Effector CD8-positive, alpha-beta T cell (primary cell): ENCODE data around the gene LEFTY1.
A peak's percentile ranks its signal among the peaks of the same experiment; 100 is the strongest.
"Not testable (repeated sequence)": the region's sequence is repeated elsewhere in the genome, so short reads cannot be mapped to it uniquely, and the experiment has no call there.

ENCODE experiments used
- DNase-seq: peaks from one replicate; lab custom pipeline; 2025; lab: John Stamatoyannopoulos, UW
- total RNA-seq, 4 experiments: gene quantifications; one replicate each; lab custom pipeline; 2026; lab: John Stamatoyannopoulos, UW

LEFTY1 gene, protein sequence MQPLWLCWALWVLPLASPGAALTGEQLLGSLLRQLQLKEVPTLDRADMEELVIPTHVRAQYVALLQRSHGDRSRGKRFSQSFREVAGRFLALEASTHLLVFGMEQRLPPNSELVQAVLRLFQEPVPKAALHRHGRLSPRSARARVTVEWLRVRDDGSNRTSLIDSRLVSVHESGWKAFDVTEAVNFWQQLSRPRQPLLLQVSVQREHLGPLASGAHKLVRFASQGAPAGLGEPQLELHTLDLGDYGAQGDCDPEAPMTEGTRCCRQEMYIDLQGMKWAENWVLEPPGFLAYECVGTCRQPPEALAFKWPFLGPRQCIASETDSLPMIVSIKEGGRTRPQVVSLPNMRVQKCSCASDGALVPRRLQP
- total RNA-seq: 0 to 0.18 (median 0) reads per million in 4 experiments

DNA sequence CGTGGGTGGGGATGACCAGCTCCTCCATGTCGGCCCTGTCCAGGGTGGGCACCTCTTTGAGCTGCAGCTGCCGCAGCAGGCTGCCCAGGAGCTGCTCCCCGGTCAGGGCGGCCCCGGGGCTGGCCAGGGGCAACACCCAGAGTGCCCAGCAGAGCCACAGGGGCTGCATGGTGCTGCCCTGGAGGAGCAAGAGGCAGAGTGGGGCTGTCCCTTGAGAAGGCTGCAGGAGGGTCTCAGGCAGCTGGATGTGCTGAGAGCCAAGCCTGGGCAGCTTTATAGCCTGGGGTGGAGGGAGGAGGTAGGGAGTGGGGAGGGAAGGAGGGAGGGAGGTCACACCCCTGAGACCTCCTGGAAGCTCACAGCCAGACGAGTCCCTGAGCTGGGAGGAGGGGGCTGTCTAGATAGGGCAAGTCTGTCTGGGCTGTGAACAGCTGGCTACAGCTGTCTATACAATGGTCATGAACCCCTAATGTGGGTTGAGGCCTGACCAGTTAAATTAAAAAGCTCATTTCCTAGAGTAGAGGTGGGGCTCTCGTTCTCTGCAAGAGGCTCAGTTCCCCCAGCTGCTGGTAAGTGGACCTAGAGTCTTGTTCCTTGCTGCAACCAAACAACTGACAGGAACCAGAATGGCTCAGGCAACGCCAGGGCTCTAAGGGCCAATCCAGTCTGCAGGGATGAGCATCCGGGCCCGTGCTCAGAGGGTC is at the start of gene LEFTY1:
LEFTY1 (minus strand) TSS at position 249 of the 704 bp plus-strand sequence; CDS start at position 169, 80 bp downstream.
- no peak for DNase-seq

DNA sequence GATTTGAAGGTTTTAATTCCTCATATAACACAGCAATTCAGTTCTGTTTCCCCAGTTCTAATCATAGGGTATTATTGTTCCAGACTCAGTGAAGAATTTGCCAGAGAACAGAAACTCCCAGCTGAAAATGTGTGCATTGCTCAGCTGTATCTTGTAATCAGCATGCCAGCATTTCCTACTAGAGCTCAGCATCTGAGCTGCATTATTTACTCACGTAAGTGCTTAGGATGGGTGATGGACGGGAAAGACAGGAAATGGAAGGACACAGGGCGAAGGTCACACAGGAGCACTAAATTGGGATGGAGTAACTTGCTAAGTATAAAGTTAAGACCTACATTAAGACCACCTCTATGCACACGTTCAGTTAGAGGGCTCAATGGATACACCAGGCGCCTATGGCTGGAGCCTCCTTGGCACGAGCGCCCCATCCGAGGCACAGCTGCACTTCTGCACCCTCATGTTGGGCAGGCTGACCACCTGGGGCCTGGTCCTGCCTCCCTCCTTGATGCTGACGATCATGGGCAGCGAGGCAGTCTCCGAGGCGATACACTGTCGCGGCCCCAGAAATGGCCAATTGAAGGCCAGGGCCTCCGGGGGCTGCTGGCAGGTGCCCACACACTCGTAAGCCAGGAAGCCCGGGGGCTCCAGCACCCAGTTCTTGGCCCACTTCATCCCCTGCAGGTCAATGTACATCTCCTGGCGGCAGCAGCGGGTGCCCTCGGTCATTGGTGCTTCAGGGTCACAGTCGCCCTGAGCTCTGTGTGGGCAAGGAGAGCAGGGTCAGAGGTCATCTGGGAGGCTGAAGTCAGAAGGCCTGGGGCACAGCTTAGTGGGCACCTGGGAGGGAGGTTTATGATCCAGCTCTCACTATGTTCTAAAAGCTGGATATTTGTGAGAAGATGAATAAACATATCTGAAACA is 48.4 kb upstream of the LEFTY1 start:
- no peak for DNase-seq

DNA sequence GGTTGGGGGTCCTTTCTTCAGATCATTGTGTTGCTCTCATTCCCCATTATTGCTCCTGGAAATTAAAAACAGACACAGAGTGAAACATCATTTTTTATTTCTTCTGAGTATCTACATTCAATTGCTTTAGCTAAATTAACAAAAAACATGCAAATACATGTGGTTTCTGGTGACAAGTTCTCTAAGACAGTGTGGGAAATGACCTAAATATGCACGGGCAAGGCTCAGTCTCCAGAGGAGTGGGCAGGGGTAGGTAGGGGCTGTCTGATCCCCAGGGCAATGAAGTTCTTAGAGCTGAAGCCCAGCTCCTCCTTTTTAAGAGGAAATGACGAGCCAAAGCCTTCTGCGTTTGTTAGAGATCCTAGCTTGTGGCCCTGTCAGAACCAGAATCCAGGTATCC is 47.6 kb upstream of the LEFTY1 start:
- no peak for DNase-seq

- DNase-seq: not testable (repeated sequence)
Observed at GRCh38 chr1:225936086-225936485, 47.1 kb upstream of the LEFTY1 start.

GRCh38 chr1:225934711-225935110 is 45.8 kb upstream of the LEFTY1 start:
- no peak for DNase-seq

- DNase-seq: no peak
Observed at GRCh38 chr1:225933072-225933471, 44.1 kb upstream of the LEFTY1 start.

- DNase-seq: no peak
Observed at GRCh38 chr1:225931270-225932136, 42.6 kb upstream of the LEFTY1 start.

- DNase-seq: no peak
Observed at GRCh38 chr1:225930566-225930965, 41.6 kb upstream of the LEFTY1 start.

DNA sequence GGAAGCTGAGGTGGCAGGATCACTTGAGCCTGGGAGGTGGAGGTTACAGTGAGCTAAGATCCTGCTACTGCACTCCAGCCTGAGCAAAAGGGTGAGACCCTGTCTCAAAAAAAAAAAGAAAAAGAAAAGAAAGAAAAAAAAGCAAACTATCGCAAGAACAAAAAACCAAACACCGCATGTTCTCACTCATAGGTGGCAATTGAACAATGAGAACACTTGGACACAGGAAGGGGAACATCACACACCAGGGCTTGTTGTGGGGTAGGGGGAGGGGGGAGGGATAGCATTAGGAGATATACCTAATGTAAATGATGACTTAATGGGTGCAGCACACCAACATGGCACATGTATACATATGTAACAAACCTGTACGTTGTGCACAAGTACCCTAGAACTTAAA is 40.5 kb upstream of the LEFTY1 start:
- not testable (repeated sequence) for DNase-seq

DNA sequence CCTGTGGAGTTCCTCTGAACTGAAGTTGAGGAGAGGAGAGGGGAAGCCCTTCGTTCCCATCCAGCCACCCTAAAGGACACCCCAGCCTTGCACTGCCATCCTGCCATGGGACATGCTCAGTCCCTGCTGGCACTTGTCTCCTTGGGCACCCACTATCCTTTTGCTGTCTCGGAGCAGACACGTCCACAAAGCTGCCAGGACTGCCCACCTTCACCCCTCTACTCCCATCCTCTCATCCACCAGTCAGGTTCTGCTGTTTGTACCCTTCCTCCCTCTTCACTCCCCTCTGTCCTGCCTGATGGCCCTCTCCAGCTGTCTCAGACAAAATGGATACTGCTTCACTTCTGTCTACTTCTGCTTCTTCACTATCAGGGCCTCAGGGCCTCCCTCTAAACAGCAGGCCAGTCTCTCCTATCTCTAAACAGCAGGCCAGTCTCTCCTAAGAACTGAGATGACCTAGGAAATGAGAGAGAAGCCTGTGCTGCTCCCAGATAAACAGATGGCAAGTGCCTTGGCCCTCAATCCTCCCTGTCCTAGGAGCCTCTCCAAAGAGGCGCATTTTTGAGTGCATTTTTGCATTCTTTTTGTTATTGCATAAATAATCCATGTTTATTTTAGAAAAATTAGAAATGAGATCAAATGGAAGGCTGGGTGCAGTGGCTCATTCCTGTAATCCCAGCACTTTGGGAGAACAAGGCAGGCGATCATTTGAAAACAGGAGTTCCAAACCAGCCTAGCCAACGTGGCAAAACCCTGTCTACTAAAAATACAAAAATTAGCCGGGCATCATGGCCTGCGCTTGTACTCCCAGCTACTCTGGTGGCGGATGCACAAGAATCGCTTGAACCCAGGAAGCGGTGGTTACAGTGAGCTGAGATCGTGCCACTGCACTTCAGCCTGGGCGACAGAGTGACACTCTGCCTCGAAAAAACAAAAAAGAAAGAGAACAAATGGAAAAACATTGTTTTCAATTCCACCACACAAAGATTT is 39.5 kb upstream of the LEFTY1 start:
- DNase-seq: no peak

- no peak for DNase-seq
Observed at GRCh38 chr1:225926551-225927113, 37.7 kb upstream of the LEFTY1 start.

- peak; percentile 91 for DNase-seq
Observed at GRCh38 chr1:225923692-225924555, 35.0 kb upstream of the LEFTY1 start, which contains the start of gene PYCR2. Gene PYCR2, minus strand, starts transcription at chr1:225924250. Its CDS starts 140 bp downstream, at chr1:225924110.

- no peak for DNase-seq
Observed at GRCh38 chr1:225923381-225923691, 34.4 kb upstream of the LEFTY1 start.

DNA sequence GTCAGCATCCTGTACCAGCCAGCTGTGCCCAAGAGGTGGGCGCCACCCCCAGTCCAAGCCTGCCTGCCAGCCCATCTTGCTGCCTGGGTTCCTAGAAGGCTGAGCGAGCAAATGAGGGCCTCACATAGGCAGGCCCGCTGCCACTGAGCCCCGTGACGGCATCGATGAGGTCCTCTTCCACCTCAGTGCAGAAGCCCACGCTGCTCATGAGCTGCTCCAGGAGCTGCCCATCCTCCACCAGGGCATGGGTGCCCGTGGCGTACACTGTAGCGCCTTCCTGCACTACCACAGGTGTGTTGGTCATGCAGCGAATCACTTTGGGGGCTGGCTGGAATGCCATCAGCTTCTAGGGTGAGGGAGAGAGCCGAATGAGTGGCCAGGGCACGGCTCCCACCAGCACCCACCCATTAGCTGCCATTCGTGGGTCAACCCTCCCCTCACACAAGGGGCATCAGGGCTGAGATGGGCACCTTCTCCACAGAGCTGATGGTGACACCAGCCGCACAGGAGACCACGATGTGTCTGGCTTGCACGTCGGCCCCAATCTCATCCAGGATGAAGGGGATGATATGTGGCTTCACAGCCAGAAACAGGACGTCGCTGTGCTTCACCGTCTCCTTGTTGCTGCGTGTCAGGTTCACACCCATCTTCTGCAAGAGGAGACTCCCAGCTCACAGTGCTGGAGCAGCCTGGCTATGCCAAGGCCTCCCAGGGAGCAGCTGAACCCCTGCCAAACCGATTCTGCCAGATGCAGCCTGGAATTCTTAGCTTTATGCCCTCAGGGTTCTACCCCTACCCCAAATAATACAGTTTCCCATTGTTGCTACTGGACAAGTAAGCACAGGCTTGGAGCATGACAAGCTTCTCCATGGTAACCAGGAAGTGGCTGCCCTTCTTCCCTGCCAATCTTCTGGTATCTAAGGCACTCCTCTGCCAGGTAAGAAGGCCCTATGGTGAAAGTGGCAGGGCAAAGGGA is 33.1 kb upstream of the LEFTY1 start:
- DNase-seq: no peak

DNA sequence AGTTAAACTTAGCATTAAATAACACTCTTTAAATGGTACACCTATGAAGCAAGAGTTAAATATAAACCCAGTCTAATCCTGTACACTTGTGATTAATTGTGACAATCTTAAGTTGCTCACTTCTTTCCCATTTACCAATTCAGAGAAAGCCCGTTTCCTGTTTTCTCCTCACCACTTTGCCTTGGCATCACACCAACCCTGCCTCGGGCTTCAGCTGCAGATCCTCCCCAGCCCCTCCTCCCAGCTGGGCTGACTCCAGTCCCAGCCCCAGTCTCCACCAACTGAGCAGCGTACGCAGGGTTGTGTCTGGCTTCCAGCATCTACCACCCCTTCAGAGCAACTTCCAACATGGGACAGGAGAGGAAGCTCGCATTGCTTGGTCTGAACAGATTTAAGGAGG is 31.0 kb upstream of the LEFTY1 start:
- no peak for DNase-seq

- no peak for DNase-seq
Observed at GRCh38 chr1:225918280-225918679, 29.3 kb upstream of the LEFTY1 start.

GRCh38 chr1:225917536-225917935 is 28.6 kb upstream of the LEFTY1 start:
- DNase-seq: no peak
